SK-N-SH (cell line): ENCODE data around the gene ANO5. TPM values are rescaled to one million over a fixed set of nuclear protein-coding genes. Genes with fewer than 3 reads are reported as not detected.

ENCODE experiments used
- CTCF ChIA-PET: fragments of 300-600, 350-600 bp; formaldehyde crosslinking; extraction: SDS; loops from one replicate; lab custom pipeline; 2021; lab: Yijun Ruan, JAX
- POLR2A ChIA-PET: fragments of 350-600 bp; sonication (Branson Sonifier 250); formaldehyde crosslinking; extraction: SDS; loops from one replicate; lab custom pipeline; 2020; ENCODE audit warnings: antibody characterized with exemption, inconsistent platforms; lab: Yijun Ruan, JAX
- DNase-seq: peaks from one replicate; pipeline ENCODE4 v3.0.0; 2012
- H2AFZ ChIP-seq: fragments of 200-600 bp; sonication (generic); 2 replicates; pipeline ENCODE4 v1.8.1; 2016; ENCODE audit warnings: antibody characterized with exemption, mild to moderate bottlenecking, low read depth
- H3F3A ChIP-seq: fragments of 200-600 bp; sonication (generic); replicated peaks from 2 replicates; pipeline ENCODE3; 2016; ENCODE audit warnings: antibody characterized with exemption, mild to moderate bottlenecking; ENCODE audit not compliant: insufficient read depth
- H3K27ac ChIP-seq, 2 experiments: fragments of 200-500 bp in 1 of 2; fragments of 200-600 bp in 1 of 2; sonication (Bioruptor generic) in 1 of 2; sonication (generic), shearing (Covaris generic) in 1 of 2; 2 replicates each; pipeline versions ENCODE4 v1.5.1 to v1.6.1; 2014 to 2016; ENCODE audit warnings: low read depth in 2 of 2, inconsistent platforms in 1 of 2, low read length in 1 of 2, mild to moderate bottlenecking in 1 of 2, mixed read lengths in 1 of 2
- H3K27me3 ChIP-seq: fragments of 200-600 bp; sonication (generic), shearing (Covaris generic); 2 replicates; pipeline ENCODE4 v1.6.1; 2016; ENCODE audit warnings: mixed run types; ENCODE audit not compliant: insufficient read depth
- H3K36me3 ChIP-seq, 2 experiments: fragments of 200-500 bp in 1 of 2; fragments of 200-600 bp in 1 of 2; sonication (Bioruptor generic) in 1 of 2; sonication (generic) in 1 of 2; replicated peaks in 1 of 2; 2 replicates each; pipeline versions ENCODE3 to v1.5.1; 2014 to 2016; ENCODE audit warnings: low read length in 1 of 2, mild to moderate bottlenecking in 1 of 2; ENCODE audit not compliant: insufficient read depth in 2 of 2, control insufficient read depth in 1 of 2
- H3K4me1 ChIP-seq, 2 experiments: fragments of 200-500 bp in 1 of 2; fragments of 200-600 bp in 1 of 2; sonication (Bioruptor generic) in 1 of 2; sonication (generic), shearing (Covaris generic) in 1 of 2; 2 replicates each; pipeline versions ENCODE4 v1.5.1 to v1.6.1; 2014 to 2016; ENCODE audit warnings: low read depth in 1 of 2, low read length in 1 of 2, mixed run types in 1 of 2; ENCODE audit not compliant: insufficient read depth in 2 of 2, control insufficient read depth in 1 of 2
- H3K4me2 ChIP-seq: fragments of 200-600 bp; sonication (generic), shearing (Covaris generic); 2 replicates; pipeline ENCODE4 v1.6.1; 2017; ENCODE audit warnings: mixed run types
- H3K4me3 ChIP-seq, 2 experiments: fragments of 200-500 bp in 1 of 2; fragments of 200-600 bp in 1 of 2; sonication (Bioruptor generic) in 1 of 2; sonication (generic), shearing (Covaris generic) in 1 of 2; 2 replicates each; pipeline versions ENCODE4 v1.5.1 to v1.8.1; 2014 to 2016; ENCODE audit warnings: low read depth in 2 of 2, inconsistent platforms in 1 of 2, low read length in 1 of 2, mild to moderate bottlenecking in 1 of 2, mixed read lengths in 1 of 2, moderate library complexity in 1 of 2
- H3K79me2 ChIP-seq: fragments of 200-600 bp; sonication (generic); 2 replicates; pipeline ENCODE4 v1.8.1; 2017; ENCODE audit warnings: mild to moderate bottlenecking; ENCODE audit not compliant: insufficient read depth
- H3K9ac ChIP-seq: fragments of 200-600 bp; sonication (generic); 2 replicates; pipeline ENCODE4 v1.6.1; 2017; ENCODE audit warnings: mixed run types
- H3K9me2 ChIP-seq: fragments of 200-600 bp; sonication (generic); 2 replicates; pipeline ENCODE4 v1.6.1; 2017; ENCODE audit warnings: mixed run types
- H3K9me3 ChIP-seq: fragments of 200-600 bp; sonication (generic); 2 replicates; pipeline ENCODE4 v1.6.1; 2017; ENCODE audit warnings: mixed run types, mild to moderate bottlenecking, moderate library complexity
- H4K20me1 ChIP-seq: fragments of 200-600 bp; sonication (generic); 2 replicates; pipeline ENCODE4 v1.6.1; 2017; ENCODE audit warnings: mild to moderate bottlenecking, mixed run types; ENCODE audit not compliant: insufficient read depth
- EZH2phosphoT487 ChIP-seq: fragments of 200-600 bp; sonication (generic); IDR thresholded peaks from 2 replicates; pipeline ENCODE4 v1.6.1; 2017; ENCODE audit warnings: low read depth, mixed run types, mild to moderate bottlenecking, antibody characterized with exemption, moderate library complexity, borderline replicate concordance
- FOXM1 ChIP-seq: IDR thresholded peaks from 2 replicates; pipeline ENCODE4 v1.4.0; 2012; ENCODE audit warnings: low read depth, mild to moderate bottlenecking
- GABPA ChIP-seq: IDR thresholded peaks from 2 replicates; pipeline ENCODE4 v1.4.0; 2012; ENCODE audit warnings: low read depth, mild to moderate bottlenecking
- GATA2 ChIP-seq: sonication (generic); formaldehyde crosslinking; IDR thresholded peaks from 2 replicates; pipeline ENCODE4 v1.5.0; 2020; ENCODE audit warnings: mild to moderate bottlenecking, missing genetic modification reagents
- IRF3 ChIP-seq: fragments of 150-350 bp; IDR thresholded peaks from 2 replicates; pipeline ENCODE4 v1.6.1; 2016; ENCODE audit warnings: mild to moderate bottlenecking, low read depth, low read length
- MEF2A ChIP-seq: IDR thresholded peaks from 2 replicates; pipeline ENCODE4 v1.4.0; 2012; ENCODE audit warnings: low read depth, borderline replicate concordance
- PBX3 ChIP-seq: IDR thresholded peaks from 2 replicates; pipeline ENCODE4; 2012
- POLR2AphosphoS5 ChIP-seq: IDR thresholded peaks from 2 replicates; pipeline ENCODE4 v1.6.1; 2012; ENCODE audit warnings: low read depth, low read length
- RAD21 ChIP-seq: IDR thresholded peaks from 2 replicates; pipeline ENCODE4 v1.6.1; 2012; ENCODE audit warnings: mild to moderate bottlenecking, low read length
- RFX5 ChIP-seq: IDR thresholded peaks from 2 replicates; pipeline ENCODE4 v1.6.1; 2012; ENCODE audit warnings: mild to moderate bottlenecking, improper control_type of control experiment, low read length
- RXRA ChIP-seq: IDR thresholded peaks from 2 replicates; pipeline ENCODE4 v1.4.0; 2012; ENCODE audit warnings: low read depth, mild to moderate bottlenecking, borderline replicate concordance
- SMC3 ChIP-seq: IDR thresholded peaks from 2 replicates; pipeline ENCODE4 v1.6.1; 2012; ENCODE audit warnings: low read depth, low read length, improper control_type of control experiment
- TAF1 ChIP-seq: IDR thresholded peaks from 2 replicates; pipeline ENCODE4 v1.6.1; 2012; ENCODE audit warnings: low read depth, mild to moderate bottlenecking, low read length, moderate library complexity, borderline replicate concordance
- TEAD4 ChIP-seq: IDR thresholded peaks from 2 replicates; pipeline ENCODE4 v1.4.0; 2012; ENCODE audit warnings: mild to moderate bottlenecking, borderline replicate concordance; ENCODE audit not compliant: insufficient read depth
- USF2 ChIP-seq: fragments of 150-350 bp; IDR thresholded peaks from 2 replicates; pipeline ENCODE4 v1.6.1; 2017; ENCODE audit warnings: antibody characterized with exemption, low read length, low read depth, borderline replicate concordance
- YY1 ChIP-seq: IDR thresholded peaks from 2 replicates; pipeline ENCODE4 v1.4.0; 2012; ENCODE audit warnings: low read depth, mild to moderate bottlenecking
- ZBTB33 ChIP-seq: IDR thresholded peaks from 2 replicates; pipeline ENCODE4 v1.4.0; 2012; ENCODE audit warnings: low read depth, borderline replicate concordance
- WGBS: methylation state at CpG from one replicate; pipeline ENCODE4 v1.1.6; 2017; ENCODE audit warnings: low lambda C conversion rate; 5-methylcytosine and 5-hydroxymethylcytosine counted together
- polyA plus RNA-seq, 3 experiments: library from polyadenylated mRNA; depleted of rRNA; stranded (reverse); fragments of >200 nt; gene quantifications; 2 replicates each; pipeline ENCODE4 v1.2.3, GENCODE V29; 2012
- TF ChIP-seq, protein P1 (sequence below): IDR thresholded peaks from 2 replicates; pipeline ENCODE4 v1.4.0; 2012; ENCODE audit warnings: low read depth, borderline replicate concordance

The ANO5 gene
- polyA plus RNA-seq, 1 of the 3 experiments (the other 2 are of a cell fraction) = 0.15 TPM

DNA sequence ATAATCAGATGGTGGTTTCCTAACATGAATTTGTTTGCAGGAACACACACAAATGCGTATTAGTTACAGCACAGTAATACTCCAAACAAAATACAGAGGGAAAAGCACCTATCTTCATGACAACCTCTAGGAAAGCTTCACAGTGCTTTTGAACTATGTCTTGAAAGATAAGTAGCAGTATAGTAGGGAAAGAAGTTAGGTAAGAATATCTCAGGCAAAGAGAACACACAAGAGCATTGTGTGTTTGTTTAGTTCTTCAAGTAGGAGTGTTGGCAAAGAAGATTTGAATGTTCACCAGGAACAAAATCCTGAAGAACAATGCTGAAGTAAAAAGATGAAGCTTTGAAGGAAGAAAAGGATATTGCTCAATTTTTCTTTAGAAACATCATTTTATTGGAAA, 54.1 kb downstream of the ANO5 start:
- H3K9me3 ChIP-seq = no peaks in the 10 kb centered on the region
- H3K9me2 ChIP-seq = no peaks in the 10 kb centered on the region
- POLR2A ChIA-PET = no interaction called here
- TF ChIP-seq FOXM1 (no peak), MEF2A (no peak), POLR2AphosphoS5 (no peak), YY1 (no peak), RXRA (no peak), TAF1 (no peak), SMC3 (no peak), PBX3 (no peak), GATA2 (CRISPR knock-in tag) (no peak), TEAD4 (no peak), ZBTB33 (no peak), USF2 (no peak), EZH2phosphoT487 (no peak), IRF3 (no peak), RAD21 (no peak), RFX5 (no peak), GABPA (no peak)
- TF ChIP-seq, protein P1, sequence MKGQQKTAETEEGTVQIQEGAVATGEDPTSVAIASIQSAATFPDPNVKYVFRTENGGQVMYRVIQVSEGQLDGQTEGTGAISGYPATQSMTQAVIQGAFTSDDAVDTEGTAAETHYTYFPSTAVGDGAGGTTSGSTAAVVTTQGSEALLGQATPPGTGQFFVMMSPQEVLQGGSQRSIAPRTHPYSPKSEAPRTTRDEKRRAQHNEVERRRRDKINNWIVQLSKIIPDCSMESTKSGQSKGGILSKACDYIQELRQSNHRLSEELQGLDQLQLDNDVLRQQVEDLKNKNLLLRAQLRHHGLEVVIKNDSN = no peak
- TF ChIP-seq, all 33 proteins: peak for 0
- no peaks in the 10 kb centered on the region for H3K27me3 ChIP-seq
- no peak overlapping the region for H3K27ac ChIP-seq
- CTCF ChIA-PET = interaction anchor here (1.2 to 1.5 kb wide), 2 partner anchors 12 to 58 kb away, joined by 4 to 8 read pairs; no protein-coding TSS in a partner anchor
- WGBS = 79% methylated on average over 1 of the region's 1 CpG
- no peaks in the 10 kb centered on the region for H4K20me1 ChIP-seq
- H3F3A ChIP-seq = no peaks in the 10 kb centered on the region
- no peak overlapping the region for H3K4me3 ChIP-seq
- H3K79me2 ChIP-seq = no peaks in the 10 kb centered on the region
- H3K9ac ChIP-seq = no peak overlapping the region
- no peaks in the 10 kb centered on the region for H3K4me1 ChIP-seq
- no peak overlapping the region for H2AFZ ChIP-seq
- H3K4me2 ChIP-seq = no peak overlapping the region
- H3K36me3 ChIP-seq = no peaks in the 10 kb centered on the region
- no peak for DNase-seq
